ENCODE measurements around the gene CFAP46.
"Not testable (repeated sequence)": the region's sequence is repeated elsewhere in the genome, so short reads cannot be mapped to it uniquely, and the experiment has no call there.

CFAP46 gene

DNA sequence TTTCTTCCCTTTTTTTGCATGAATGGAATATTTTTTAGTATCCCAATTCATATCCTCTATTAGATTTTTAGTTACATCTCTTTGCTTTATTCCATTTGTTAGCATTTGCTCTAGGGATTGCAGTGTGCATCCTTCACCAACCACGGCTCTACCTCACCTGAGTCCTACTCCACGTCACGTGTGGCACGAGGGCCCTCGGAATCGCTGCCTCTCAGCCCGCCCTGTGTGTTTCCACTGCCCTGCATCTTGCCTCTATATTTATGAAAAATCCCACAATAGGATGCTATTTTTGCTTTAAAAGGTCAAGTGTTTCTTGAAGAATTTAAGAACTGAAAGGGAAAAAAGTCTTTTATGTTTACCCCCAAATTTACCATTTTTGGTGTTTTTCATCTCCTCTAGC, 41.0 kb downstream of the CFAP46 start:
- DNase-seq (ENCODE audit: low read depth in 1 of 2, low spot score in 1 of 2): no peak

GRCh38 chr10:132900211-132900756, 42.1 kb downstream of the CFAP46 start:
- DNase-seq (ENCODE audit: low read depth in 1 of 2, low spot score in 1 of 2): no peak

- no peak for DNase-seq (ENCODE audit: low read depth in 1 of 2, low spot score in 1 of 2)
Measured at GRCh38 chr10:132899751-132900065, 42.7 kb downstream of the CFAP46 start.

DNA sequence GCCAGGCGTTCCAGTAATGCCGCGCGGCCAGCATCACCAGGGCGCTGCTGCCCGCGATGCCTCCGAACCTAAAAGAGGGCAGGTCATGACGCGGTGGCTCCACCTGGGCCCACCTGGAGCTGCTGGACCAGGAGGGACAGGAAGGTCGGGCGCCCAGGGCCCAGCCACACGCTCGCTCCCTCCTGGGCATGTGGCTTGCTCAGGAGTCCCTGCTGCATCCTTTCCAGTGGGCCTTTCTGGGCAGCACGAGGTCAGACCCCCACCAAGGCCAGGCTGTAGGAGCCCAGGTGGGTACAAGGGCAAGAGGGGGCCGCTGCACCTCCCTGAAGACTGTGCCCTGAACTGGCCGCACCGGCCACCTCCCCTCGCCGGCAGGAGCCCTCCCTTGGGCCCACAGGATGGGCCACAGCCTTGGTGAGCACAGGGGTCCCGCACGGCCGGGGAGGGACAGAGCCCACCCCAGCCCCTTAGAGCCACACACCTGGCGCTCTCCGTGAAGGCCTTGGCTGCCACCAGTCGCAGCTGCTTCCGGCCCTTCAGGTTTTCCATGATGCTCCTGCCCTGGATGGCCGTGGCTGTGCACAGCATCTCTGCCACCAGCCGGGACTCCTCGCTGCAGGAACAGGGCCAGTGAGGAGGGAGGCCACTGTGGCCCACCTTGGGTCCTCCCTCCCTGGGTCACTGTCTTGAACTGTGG, 43.2 kb downstream of the CFAP46 start:
- no peak for DNase-seq (ENCODE audit: low read depth in 1 of 2, low spot score in 1 of 2)

GRCh38 chr10:132898391-132899053, 43.8 kb downstream of the CFAP46 start:
- no peak for DNase-seq (ENCODE audit: low read depth in 1 of 2, low spot score in 1 of 2)

- DNase-seq (ENCODE audit: low read depth in 1 of 2, low spot score in 1 of 2): no peak
Measured at GRCh38 chr10:132897516-132898381, 44.6 kb downstream of the CFAP46 start.

DNA sequence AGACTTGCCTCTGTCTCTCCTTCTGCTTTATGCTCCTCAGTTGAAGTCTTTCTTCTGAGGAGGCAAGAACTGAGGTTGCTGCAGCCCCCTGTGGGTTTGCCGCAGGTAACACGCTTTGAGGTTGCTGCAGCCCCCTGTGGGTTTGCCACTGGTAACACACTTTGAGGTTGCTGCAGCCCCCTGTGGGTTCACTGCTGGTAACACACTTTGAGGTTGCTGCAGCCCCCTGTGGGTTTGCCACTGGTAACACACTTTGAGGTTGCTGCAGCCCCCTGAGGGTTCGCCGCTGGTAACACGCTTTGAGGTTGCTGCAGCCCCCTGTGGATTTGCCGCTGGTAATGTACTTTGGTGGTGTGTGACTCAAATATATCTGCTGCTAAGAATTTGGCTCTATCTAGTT, 48.6 kb downstream of the CFAP46 start:
- not testable (repeated sequence) for DNase-seq (ENCODE audit: low read depth in 1 of 2, low spot score in 1 of 2)

DNA sequence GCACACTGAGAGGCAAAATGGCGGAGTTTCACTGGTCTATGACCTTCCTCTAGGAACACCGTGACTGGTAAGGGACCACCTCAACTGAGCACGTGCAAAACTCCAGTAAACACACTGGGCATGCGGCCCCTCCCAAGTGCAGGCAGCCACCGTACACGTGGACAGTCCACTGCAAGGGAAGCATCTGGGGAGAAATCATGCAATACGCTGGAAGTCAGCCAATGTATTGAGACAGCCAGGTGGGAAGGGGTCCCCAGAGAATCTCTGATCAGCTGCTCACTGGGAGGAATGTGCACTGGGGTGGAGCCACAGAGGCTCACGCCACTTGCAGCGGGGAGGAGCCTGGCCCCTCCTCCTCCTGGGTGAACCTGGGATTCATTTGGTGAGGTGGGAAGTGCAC, 49.3 kb downstream of the CFAP46 start:
- DNase-seq (ENCODE audit: low read depth in 1 of 2, low spot score in 1 of 2): no peak

GRCh38 chr10:132892004-132892403, 50.4 kb downstream of the CFAP46 start:
- DNase-seq (ENCODE audit: low read depth in 1 of 2, low spot score in 1 of 2): no peak

- DNase-seq (ENCODE audit: low read depth in 1 of 2, low spot score in 1 of 2): no peak
Measured at GRCh38 chr10:132891368-132891767, 51.0 kb downstream of the CFAP46 start.

- DNase-seq (ENCODE audit: low read depth in 1 of 2, low spot score in 1 of 2): no peak
Measured at GRCh38 chr10:132890301-132890700, 52.1 kb downstream of the CFAP46 start.

DNA sequence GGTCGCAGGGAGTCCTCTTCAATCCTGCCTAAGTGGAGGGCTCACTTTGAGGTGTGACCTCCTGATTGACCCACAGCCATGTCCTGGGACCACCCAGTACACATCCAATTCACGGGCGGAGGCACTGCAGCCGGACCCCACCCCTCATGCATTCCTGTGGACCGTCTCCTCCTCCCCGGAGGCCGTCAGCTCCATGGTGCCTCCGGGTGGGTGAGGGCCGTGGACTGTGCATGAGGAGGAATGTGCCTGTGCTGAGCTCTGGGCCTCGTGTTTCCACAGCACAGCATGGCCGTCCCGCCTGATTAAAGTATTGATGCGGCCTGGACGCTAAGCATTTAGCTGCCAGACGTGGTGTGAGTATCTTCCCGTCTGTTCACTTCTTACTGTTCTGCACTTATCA, 52.8 kb downstream of the CFAP46 start:
- no peak for DNase-seq (ENCODE audit: low read depth in 1 of 2, low spot score in 1 of 2)

DNA sequence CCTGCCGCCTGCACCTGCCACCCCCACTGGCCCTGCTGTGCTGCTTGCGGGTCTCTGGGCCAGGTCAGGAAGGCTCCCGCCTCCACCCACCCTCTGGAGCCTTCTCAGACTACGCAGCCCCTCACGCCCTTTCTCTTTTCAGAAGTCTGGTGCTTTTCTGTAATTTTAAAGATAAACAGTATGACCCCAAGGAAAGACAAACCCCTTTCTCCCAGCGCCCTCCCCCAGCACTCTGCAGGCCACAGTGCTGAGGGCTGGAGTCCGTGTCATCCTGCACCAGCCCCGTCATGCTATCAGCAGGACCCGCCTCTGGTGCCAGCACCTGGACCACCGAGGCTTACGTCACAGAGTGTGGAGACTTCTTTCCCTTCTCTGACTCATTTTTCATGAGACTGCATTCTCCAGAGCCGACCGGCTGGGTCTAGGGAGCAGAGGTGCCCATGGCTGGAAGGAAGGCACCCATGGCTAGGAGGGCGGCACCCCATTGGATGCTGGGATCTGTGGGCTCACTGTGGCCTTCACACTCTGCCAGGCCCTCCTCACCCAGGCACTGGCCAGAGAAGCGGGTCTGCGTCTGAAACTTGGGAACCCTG, 53.4 kb downstream of the CFAP46 start:
- DNase-seq (ENCODE audit: low read depth in 1 of 2, low spot score in 1 of 2): no peak

GRCh38 chr10:132888446-132888845, 53.9 kb downstream of the CFAP46 start:
- not testable (repeated sequence) for DNase-seq (ENCODE audit: low read depth in 1 of 2, low spot score in 1 of 2)

GRCh38 chr10:132886211-132887099, 55.9 kb downstream of the CFAP46 start:
- DNase-seq (ENCODE audit: low read depth in 1 of 2, low spot score in 1 of 2): no peak

DNA sequence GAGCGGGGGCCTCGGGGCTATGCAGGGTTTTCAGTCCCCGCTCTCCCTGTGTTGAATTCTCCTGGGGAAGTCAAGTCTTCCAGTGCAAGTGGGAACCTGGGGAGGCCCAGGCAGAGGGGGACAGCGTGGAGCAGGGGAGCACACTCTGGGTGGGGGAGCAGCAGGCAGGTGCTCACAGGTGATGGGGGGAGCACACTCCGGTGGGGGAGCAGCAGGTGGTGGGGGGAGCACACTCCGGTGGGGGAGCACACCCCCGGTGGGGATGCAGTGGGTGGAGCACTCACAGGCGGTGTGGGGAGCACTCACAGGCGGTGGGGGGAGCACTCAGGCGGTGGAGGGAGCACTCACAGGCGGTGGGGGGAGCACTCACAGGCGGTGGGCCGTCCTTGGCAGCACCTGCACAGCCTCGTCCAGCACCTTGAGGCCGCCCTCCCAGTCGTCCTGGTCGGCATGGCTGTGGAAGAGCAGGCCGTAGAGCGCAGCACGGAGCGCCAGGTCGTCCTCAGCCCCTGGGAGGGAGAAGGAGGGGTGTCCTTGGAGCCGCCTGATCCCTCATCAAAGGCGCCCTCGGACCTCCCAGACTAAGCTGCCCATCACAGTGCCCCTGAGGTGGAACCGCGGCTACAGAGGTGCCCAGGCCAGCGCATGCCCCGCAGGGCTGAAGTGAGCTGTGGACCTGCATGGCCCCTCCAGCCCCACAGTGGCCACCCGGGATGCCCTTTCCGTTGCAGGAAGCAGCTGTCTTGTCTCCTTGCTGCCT, 56.7 kb downstream of the CFAP46 start:
- DNase-seq (ENCODE audit: low read depth in 1 of 2, low spot score in 1 of 2): no peak

GRCh38 chr10:132884691-132885271, 57.6 kb downstream of the CFAP46 start:
- no peak for DNase-seq (ENCODE audit: low read depth in 1 of 2, low spot score in 1 of 2)

DNA sequence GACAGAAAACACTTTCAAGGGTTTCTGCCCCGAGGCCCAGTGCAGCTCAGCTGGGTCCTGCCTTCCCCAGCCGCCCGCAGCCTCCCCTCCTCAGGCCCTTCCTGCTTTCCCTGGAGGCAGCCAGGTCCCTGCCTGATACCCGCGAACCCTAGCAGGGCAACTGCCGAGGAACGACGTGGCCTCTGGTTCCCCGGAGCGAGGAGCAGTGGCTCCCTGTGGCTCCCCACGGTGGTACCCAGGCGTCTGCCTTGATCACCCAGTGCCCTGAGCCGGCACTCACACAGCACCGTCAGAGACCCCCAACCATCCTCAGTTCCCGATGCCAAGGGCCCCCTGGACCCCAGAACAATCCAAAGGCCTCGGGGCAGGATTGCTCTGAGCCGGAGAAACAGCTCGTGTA, 58.3 kb downstream of the CFAP46 start:
- DNase-seq (ENCODE audit: low read depth in 1 of 2, low spot score in 1 of 2): no peak

- no peak for DNase-seq (ENCODE audit: low read depth in 1 of 2, low spot score in 1 of 2)
Measured at GRCh38 chr10:132883391-132883881, 58.9 kb downstream of the CFAP46 start.
